ENCODE results near the gene CPEB3.

GRCh38 chr10:92207061-92207460, 83.8 kb downstream of the CPEB3 start:
- TF ChIP-seq GATA3 (IDR thresholded peaks at IDR 0.05; ENCODE audit: low read depth, low read length), result no peak
- no peak for TF ChIP-seq GATA2 (IDR thresholded peaks at IDR 0.05; ENCODE audit: low read depth, low read length)
